Measurements from ENCODE around the gene PRKCG. TPM values are rescaled to one million over a fixed set of nuclear protein-coding genes. Genes with fewer than 3 reads are reported as not detected.

PRKCG gene
- total and polyA plus RNA-seq, 2 experiments from 2014 or later: not detected

DNA sequence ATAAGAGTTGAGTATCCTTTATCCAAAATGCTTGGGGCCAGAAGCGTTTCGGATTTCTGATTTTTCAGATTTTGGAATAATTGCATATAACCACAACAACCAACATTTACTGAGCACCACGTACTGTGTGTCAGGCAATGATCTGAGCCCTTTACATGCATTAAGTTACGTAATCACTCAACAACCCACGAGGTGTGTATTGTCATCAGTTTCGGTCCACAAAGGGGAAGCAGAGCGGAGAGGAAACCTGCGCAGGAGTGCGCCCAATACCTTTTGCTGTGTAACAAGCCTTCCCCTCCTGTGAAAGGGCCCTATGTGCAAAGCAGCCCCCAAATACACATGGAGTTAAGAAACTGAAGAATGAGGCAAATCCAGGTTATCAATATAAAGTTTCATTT is 37.1 kb upstream of the PRKCG start:
- Histone ChIP-seq H2AFZ (no peak overlapping the region), H3K79me2 (ENCODE audit: insufficient read depth) (no peaks in the 10 kb centered on the region), H3K27me3 (replicated peaks; ENCODE audit: insufficient read depth) (no peaks in the 10 kb centered on the region), H3K36me3 (ENCODE audit: low read depth) (no peaks in the 10 kb centered on the region), H3K9me3 (ENCODE audit: low read depth) (no peaks in the 10 kb centered on the region), H3K27ac (no peak overlapping the region), H3K4me3 (no peak overlapping the region), H4K20me1 (ENCODE audit: insufficient read depth) (no peaks in the 10 kb centered on the region), H3K9me2 (ENCODE audit: insufficient read depth) (no peaks in the 10 kb centered on the region), H3K9ac (no peak overlapping the region), H3K4me2 (ENCODE audit: unreplicated experiment) (no peak overlapping the region), H3F3A (ENCODE audit: insufficient read depth) (peaks cover 29% of the 10 kb centered on the region), H3K4me1 (ENCODE audit: insufficient read depth) (peaks cover 24% of the 10 kb centered on the region)
- 90 to 93% methylated on average over 9 of the region's 9 CpGs for WGBS, 2 experiments (ENCODE audit: low coverage in 1 of 2, low lambda C conversion rate in 2 of 2, missing lambda C conversion rate in 2 of 2)
- DNase-seq: no peak
- in situ Hi-C loops (cut with MboI): no loop called here
- no peak for TF ChIP-seq EZH2 (IDR thresholded peaks at IDR 0.05; ENCODE audit: insufficient read depth, poor library complexity, severe bottlenecking)
- TF ChIP-seq EZH2phosphoT487 (IDR thresholded peaks at IDR 0.05; ENCODE audit: insufficient read depth, low read depth): no peak

DNA sequence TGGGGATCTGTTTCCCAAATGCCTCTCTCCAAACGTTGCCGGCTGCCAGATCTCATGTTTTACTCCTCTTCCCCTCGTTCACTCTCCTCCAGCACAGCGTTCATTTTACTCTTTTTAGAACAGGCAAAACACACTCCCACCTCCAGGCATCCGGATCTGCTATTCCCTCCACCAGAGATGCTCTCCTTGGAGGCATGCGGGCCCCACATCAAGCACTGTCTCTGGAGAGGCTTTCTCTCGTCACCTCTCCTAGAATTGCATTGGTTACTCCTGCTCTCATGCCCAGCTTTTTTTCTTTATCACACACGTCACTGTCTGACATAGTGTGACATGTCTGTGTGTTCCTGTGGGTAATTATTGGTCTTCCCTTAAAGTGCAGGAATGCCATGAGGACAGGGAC is 34.4 kb upstream of the PRKCG start:
- in situ Hi-C loops (cut with MboI): no loop called here
- H3K4me3 ChIP-seq: no peak overlapping the region
- H3F3A ChIP-seq (ENCODE audit: insufficient read depth): peaks cover 24% of the 10 kb centered on the region
- no peak overlapping the region for H3K9ac ChIP-seq
- H3K27me3 ChIP-seq (replicated peaks; ENCODE audit: insufficient read depth): no peaks in the 10 kb centered on the region
- H3K79me2 ChIP-seq (ENCODE audit: insufficient read depth): no peaks in the 10 kb centered on the region
- DNase-seq: no peak
- H3K4me2 ChIP-seq (ENCODE audit: unreplicated experiment): no peak overlapping the region
- peaks cover 7% of the 10 kb centered on the region for H3K4me1 ChIP-seq (ENCODE audit: insufficient read depth)
- no peak overlapping the region for H3K27ac ChIP-seq
- no peaks in the 10 kb centered on the region for H3K36me3 ChIP-seq (ENCODE audit: low read depth)
- no peaks in the 10 kb centered on the region for H4K20me1 ChIP-seq (ENCODE audit: insufficient read depth)
- no peaks in the 10 kb centered on the region for H3K9me2 ChIP-seq (ENCODE audit: insufficient read depth)
- H3K9me3 ChIP-seq (ENCODE audit: low read depth): no peaks in the 10 kb centered on the region
- no peak overlapping the region for H2AFZ ChIP-seq
- TF ChIP-seq EZH2 (IDR thresholded peaks at IDR 0.05; ENCODE audit: insufficient read depth, poor library complexity, severe bottlenecking): no peak
- no peak for TF ChIP-seq EZH2phosphoT487 (IDR thresholded peaks at IDR 0.05; ENCODE audit: insufficient read depth, low read depth)
- WGBS, 2 experiments (ENCODE audit: low coverage in 1 of 2, low lambda C conversion rate in 2 of 2, missing lambda C conversion rate in 2 of 2): 50% methylated on average over 8 of the region's 8 CpGs

DNA sequence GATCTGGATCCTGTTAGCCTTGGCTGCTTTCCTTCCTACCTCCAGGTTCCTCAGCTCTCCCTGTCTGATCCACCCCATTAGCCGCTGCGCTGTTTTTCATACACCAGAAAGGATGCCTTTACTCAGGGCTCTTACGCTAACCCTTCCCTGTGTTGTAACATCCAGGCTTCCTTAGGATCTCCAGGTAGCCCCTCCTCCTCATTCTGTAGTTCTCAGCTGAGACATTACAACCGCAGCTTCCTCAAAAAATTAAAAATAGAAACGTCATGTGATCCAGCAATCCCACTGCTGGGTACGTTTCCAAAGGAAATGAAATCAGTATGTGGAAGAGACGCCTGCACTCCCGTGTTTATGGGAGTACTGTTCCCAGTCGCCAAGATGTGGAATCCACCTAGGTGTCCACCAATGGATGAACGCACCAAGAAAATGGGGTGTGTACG is 32.7 kb upstream of the PRKCG start:
- no peaks in the 10 kb centered on the region for H4K20me1 ChIP-seq (ENCODE audit: insufficient read depth)
- in situ Hi-C loops (cut with MboI): no loop called here
- H3K4me1 ChIP-seq (ENCODE audit: insufficient read depth): peaks cover 5% of the 10 kb centered on the region; the same call in 1 of the 2 replicates
- H3K79me2 ChIP-seq (ENCODE audit: insufficient read depth): no peaks in the 10 kb centered on the region
- no peaks in the 10 kb centered on the region for H3K9me2 ChIP-seq (ENCODE audit: insufficient read depth)
- H3K4me3 ChIP-seq: peak overlapping the region; percentile 49
- peaks cover 10% of the 10 kb centered on the region for H3F3A ChIP-seq (ENCODE audit: insufficient read depth)
- WGBS, 2 experiments (ENCODE audit: low coverage in 1 of 2, low lambda C conversion rate in 2 of 2, missing lambda C conversion rate in 2 of 2): 8 to 14% methylated on average over 11 of the region's 11 CpGs
- H3K9me3 ChIP-seq (ENCODE audit: low read depth): no peaks in the 10 kb centered on the region
- no peaks in the 10 kb centered on the region for H3K36me3 ChIP-seq (ENCODE audit: low read depth)
- peak overlapping the region; percentile 43 for H3K27ac ChIP-seq
- no peaks in the 10 kb centered on the region for H3K27me3 ChIP-seq (replicated peaks; ENCODE audit: insufficient read depth)
- TF ChIP-seq EZH2 (IDR thresholded peaks at IDR 0.05; ENCODE audit: insufficient read depth, poor library complexity, severe bottlenecking): no peak
- TF ChIP-seq EZH2phosphoT487 (IDR thresholded peaks at IDR 0.05; ENCODE audit: insufficient read depth, low read depth): no peak
- H3K9ac ChIP-seq: peak overlapping the region; percentile 31
- H2AFZ ChIP-seq: peak overlapping the region; percentile 56
- DNase-seq: peak; percentile 83
- peak overlapping the region; percentile 38 for H3K4me2 ChIP-seq (ENCODE audit: unreplicated experiment)

DNA sequence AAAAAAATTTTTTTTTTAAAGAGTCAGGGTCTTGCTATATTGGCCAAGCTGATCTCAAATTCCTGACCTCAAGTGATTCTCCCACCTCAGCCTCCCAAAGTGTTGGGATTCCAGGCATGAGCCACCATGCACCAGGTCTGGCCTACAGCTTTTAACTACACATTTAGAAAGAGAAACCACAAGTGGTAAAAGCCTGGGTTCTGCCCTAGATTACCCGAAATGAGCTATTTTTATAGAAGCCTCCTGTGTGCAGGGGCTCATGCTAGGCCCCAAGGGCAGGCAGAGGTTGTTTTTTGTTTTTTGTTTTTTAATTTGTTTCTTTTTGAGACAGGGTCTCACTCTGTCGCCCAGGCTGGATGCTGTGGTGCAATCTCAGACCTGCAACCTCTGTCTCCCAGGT is 28.3 kb upstream of the PRKCG start:
- in situ Hi-C loops (cut with MboI): no loop called here
- Histone ChIP-seq H3K9ac (no peak overlapping the region), H3K36me3 (ENCODE audit: low read depth) (no peaks in the 10 kb centered on the region), H2AFZ (no peak overlapping the region), H3F3A (ENCODE audit: insufficient read depth) (peaks cover 6% of the 10 kb centered on the region; the same call in 1 of the 2 replicates), H3K9me2 (ENCODE audit: insufficient read depth) (no peaks in the 10 kb centered on the region), H3K4me3 (no peak overlapping the region), H3K27ac (no peak overlapping the region), H4K20me1 (ENCODE audit: insufficient read depth) (no peaks in the 10 kb centered on the region), H3K79me2 (ENCODE audit: insufficient read depth) (no peaks in the 10 kb centered on the region), H3K4me2 (ENCODE audit: unreplicated experiment) (no peak overlapping the region), H3K4me1 (ENCODE audit: insufficient read depth) (peaks cover 6% of the 10 kb centered on the region; the same call in 1 of the 2 replicates), H3K27me3 (replicated peaks; ENCODE audit: insufficient read depth) (no peaks in the 10 kb centered on the region), H3K9me3 (ENCODE audit: low read depth) (no peaks in the 10 kb centered on the region)
- DNase-seq: no peak
- TF ChIP-seq EZH2phosphoT487 (IDR thresholded peaks at IDR 0.05; ENCODE audit: insufficient read depth, low read depth): no peak
- no peak for TF ChIP-seq EZH2 (IDR thresholded peaks at IDR 0.05; ENCODE audit: insufficient read depth, poor library complexity, severe bottlenecking)
- 81 to 89% methylated on average over 2 of the region's 2 CpGs for WGBS, 2 experiments (ENCODE audit: low coverage in 1 of 2, low lambda C conversion rate in 2 of 2, missing lambda C conversion rate in 2 of 2)

Measured in GM23248 (cell line).